ENCODE results near the gene ZNF723.

GRCh38 chr19:22814124-22814523, 18.0 kb upstream of the ZNF723 start:
- TF ChIP-seq POLR2A (IDR thresholded peaks at IDR 0.05; ENCODE audit: low read length) (no peak), GATA1 (IDR thresholded peaks at IDR 0.05; ENCODE audit: low read depth, low read length) (no peak)

Data from erythroblast (primary cell).